22Rv1 (cell line): ENCODE data around the gene GLT6D1.

Experiments used
- H3K27ac ChIP-seq: fragments of 450-650 bp; 2 replicates; pipeline ENCODE4 v1.5.1; 2017
- ZFX ChIP-seq: fragments of 450-650 bp; IDR thresholded peaks from 2 replicates; pipeline ENCODE4 v1.6.1; 2017; ENCODE audit warnings: antibody characterized with exemption, borderline replicate concordance
- TF ChIP-seq, protein P1 (sequence below): fragments of 450-650 bp; IDR thresholded peaks from 2 replicates; pipeline ENCODE4 v1.5.1; 2017; ENCODE audit warnings: mild to moderate bottlenecking

GLT6D1 gene

DNA sequence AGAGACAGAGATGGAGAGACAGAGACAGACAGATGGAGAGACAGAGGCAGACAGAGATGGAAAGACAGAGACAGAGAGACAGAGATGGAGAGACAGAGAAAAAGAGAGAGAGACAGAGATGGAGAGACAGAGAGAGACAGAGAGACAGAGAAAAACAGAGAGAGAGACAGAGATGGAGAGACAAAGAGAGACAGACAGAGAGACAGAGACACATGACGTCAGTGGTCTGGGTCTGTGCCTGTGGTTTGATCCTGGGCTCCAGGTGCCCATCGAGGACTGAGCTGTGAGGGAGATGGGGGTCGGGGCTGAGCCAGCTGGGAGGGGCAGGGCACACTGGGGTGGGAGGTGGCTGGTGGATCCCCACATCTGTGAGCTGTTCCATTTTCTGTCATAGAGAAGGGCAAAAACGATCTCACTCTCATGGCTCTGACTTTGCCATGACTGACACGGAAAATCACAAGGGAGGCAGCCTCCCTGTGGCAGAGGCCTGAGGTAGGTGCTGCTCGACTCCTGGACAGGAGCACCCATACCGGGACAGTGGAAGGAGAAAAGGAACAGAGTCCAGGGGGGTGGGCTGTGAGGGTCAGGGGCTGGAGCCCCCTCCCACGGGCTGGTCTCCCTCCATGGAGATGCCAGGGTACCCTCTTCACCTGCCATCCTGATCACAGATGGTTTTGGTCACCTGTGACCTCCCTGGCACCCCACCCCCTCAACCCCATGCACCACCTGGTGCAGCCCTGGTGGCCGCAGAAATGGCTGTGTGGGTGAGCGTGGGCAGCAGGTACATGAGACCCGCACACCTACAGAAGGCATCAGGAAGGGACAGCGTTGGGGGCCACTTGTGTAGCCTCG lies 28.8 kb downstream of the GLT6D1 start:
- H3K27ac ChIP-seq, result no peak overlapping the region
- no peak for TF ChIP-seq ZFX
- TF ChIP-seq, protein P1, sequence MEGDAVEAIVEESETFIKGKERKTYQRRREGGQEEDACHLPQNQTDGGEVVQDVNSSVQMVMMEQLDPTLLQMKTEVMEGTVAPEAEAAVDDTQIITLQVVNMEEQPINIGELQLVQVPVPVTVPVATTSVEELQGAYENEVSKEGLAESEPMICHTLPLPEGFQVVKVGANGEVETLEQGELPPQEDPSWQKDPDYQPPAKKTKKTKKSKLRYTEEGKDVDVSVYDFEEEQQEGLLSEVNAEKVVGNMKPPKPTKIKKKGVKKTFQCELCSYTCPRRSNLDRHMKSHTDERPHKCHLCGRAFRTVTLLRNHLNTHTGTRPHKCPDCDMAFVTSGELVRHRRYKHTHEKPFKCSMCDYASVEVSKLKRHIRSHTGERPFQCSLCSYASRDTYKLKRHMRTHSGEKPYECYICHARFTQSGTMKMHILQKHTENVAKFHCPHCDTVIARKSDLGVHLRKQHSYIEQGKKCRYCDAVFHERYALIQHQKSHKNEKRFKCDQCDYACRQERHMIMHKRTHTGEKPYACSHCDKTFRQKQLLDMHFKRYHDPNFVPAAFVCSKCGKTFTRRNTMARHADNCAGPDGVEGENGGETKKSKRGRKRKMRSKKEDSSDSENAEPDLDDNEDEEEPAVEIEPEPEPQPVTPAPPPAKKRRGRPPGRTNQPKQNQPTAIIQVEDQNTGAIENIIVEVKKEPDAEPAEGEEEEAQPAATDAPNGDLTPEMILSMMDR, result no peak

GRCh38 chr9:135609366-135609955 lies 29.9 kb downstream of the GLT6D1 start:
- TF ChIP-seq, protein P1, result no peak
- no peak overlapping the region for H3K27ac ChIP-seq

GRCh38 chr9:135608999-135609317 lies 30.4 kb downstream of the GLT6D1 start:
- TF ChIP-seq ZFX, result no peak
- TF ChIP-seq, protein P1, result no peak
- no peak overlapping the region for H3K27ac ChIP-seq

DNA sequence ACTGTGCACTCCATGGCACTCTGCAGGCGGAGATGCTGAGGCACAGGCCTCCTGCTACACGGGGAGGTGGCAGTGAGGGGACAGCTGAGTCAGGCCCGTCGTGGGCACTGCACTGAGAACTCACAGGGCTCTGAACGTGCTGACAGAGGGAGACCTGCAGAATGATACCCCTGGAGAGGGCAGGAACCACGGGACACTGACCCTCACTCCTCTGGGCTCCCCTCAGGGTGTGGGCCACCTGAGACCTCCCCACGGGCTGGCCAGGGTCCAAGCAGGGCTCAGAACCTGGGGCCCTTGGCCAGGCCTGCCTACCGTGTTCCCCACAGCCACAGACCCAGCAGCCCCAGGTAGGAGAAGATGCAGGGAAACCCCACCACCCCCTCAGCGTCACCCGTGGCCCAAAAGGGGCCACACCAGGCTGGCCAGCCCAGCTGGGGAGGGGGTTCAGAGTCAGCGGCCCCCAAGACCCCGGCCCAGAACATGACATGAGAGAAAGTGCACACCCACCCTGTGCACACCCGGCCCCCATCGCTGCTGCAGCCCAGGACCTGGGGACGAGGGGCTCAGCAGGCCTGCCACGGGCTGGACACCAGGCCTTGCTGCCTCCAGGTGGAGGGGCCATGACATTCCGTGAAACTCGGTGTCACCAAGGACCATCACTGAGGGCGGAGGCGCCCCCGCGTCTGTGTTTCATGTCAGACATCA lies 30.9 kb downstream of the GLT6D1 start:
- TF ChIP-seq ZFX, result no peak
- TF ChIP-seq, protein P1, result no peak
- no peak overlapping the region for H3K27ac ChIP-seq

DNA sequence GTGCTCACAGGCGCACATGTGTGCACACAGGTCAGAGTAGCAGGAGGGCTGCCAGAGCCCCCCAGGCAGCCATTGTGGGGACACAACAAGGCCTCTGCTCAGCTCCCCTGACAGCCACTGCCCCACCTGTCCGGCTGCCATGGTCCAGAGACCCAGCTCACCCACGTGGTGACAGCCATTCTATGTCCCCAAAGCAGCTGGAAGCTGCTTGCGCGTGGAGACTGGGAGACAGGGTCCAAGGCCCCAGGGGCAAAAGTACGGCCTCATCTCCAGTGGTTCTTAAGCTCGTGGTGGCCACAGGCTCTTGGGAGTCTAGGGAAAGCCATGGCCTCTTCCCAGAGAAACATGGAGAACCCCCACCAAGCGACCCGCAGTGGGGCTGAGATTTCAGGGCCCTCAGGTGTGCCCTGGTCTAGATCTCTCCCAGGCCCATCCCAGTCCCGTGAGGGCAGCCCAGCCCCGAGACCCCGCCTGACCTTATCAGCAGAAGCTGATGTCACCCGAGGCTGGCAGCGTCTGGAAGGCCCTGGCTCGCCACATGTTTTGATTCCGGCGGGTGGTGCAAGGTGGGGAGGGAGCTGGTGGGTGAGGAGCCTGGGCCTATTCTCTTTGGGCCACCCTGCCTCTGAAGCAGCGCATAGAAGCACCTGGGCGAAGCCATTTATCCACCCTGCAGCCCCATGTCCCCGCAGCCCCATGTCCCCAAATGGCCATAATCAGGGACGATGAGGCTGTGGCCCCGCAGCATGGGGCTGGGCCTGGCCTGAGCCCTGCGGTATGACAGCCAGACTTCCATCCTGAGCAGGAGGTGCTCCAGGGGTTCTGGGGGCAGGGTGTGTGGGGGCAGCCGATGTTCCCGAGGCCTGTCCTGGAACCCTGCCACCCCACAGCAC lies 31.7 kb downstream of the GLT6D1 start:
- TF ChIP-seq, protein P1, result no peak
- no peak for TF ChIP-seq ZFX
- no peak overlapping the region for H3K27ac ChIP-seq

- no peak overlapping the region for H3K27ac ChIP-seq
Observed at GRCh38 chr9:135606885-135607259, 32.5 kb downstream of the GLT6D1 start.

More at GRCh38 chr9:135606885-135607259, 32.5 kb downstream of the GLT6D1 start:
- TF ChIP-seq, protein P1, result no peak
- TF ChIP-seq ZFX, result no peak
